Urothelium cell line (cell line): ENCODE data around the gene SERPINA6.
"Not testable (repeated sequence)": the region's sequence is repeated elsewhere in the genome, so short reads cannot be mapped to it uniquely, and the experiment has no call there.

Experiments used
- DNase-seq: peaks from one replicate; pipeline ENCODE4 v3.0.0; 2011; ENCODE audit warnings: low spot score, mixed read lengths
- FAIRE-seq: peaks from 2 replicates; lab custom pipeline; 2011; peaks lifted over from hg19 to GRCh38; lab: Jason Lieb, UNC

SERPINA6 gene

DNA sequence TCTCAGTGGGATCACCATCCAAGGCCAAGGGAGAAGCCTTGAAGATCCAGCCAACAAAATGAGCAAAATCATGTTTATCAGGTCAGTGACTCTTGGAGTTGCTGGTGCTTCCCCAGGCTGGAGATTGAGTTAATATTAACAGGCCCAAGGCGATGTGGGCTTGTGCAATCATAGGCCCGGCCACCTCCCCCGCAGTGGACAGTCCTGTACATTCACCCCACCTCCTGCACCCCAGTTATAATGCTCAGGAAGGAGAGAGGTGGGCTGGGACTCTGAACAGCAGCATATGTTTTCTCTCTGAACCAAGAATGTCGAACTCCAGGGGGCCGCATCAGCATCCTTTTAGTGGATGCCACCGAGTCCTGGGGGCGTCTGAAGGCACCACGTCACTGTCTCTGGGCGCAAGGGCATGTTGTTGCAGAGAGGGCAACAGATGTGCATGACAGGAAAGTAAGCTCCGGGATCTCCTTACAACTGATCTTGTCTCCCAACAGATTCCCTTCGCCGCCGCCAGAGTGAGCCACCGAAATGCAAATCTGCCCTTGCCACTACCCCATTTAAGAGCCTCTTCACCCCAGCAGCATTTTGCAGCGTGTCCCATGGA lies 32.2 kb upstream of the SERPINA6 start:
- FAIRE-seq (no peak), DNase-seq (no peak)

DNA sequence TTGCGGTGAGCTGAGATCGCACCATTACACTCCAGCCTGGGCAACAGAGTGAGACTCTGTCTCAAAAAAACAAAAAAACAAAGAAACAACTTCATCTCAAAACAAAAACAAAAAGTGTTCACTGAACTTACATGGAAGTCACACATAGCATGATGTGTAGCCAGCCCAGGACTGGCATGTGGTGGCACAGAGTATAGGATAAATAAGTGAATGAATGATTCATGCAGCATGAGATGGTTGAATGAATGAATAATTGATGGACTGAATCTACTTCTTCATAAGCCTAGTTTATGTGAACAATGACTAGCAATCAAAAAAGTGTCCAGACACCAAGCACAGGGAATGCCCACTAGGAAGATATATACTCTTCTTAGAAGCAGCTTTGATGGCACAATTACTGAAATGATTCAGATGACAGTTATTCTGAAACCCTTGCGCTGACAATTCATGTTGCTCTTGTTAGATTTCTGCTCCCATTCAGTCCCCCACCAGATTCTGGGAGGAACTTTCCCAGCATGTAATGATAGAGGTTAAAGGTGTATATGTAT lies 31.6 kb upstream of the SERPINA6 start:
- FAIRE-seq (no peak), DNase-seq (no peak)

DNA sequence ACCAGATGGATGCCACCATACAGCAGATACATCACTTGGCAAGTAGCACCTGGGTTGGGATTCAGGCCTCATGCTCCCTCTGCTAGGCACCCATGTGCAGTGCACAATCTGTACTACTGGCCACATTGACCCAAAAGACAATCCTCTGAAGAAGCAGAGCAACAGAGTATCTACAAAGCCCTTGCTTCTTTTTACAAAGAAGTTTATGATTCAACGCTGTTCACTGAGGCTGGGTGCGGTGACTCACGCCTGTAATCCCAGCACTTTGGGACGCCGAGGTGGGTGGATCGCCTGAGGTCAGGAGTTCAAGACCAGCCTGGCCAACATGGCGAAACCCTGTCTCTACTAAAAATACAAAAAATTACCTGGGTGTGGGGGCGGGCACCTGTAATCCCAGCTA lies 31.1 kb upstream of the SERPINA6 start:
- not testable (repeated sequence) for FAIRE-seq, DNase-seq

- DNase-seq (no peak), FAIRE-seq (no peak)
Measured at GRCh38 chr14:94349276-94349675, 26.1 kb upstream of the SERPINA6 start.

- no peak for DNase-seq
- FAIRE-seq: no peak
Measured at GRCh38 chr14:94348836-94349235, 25.7 kb upstream of the SERPINA6 start.

- FAIRE-seq (no peak), DNase-seq (no peak)
Measured at GRCh38 chr14:94346841-94347240, 23.7 kb upstream of the SERPINA6 start.

- not testable (repeated sequence) for FAIRE-seq, DNase-seq
Measured at GRCh38 chr14:94346065-94346786, 23.1 kb upstream of the SERPINA6 start.

- FAIRE-seq: no peak
- peak; percentile 77 for DNase-seq
Measured at GRCh38 chr14:94345344-94346064, 22.4 kb upstream of the SERPINA6 start.

DNA sequence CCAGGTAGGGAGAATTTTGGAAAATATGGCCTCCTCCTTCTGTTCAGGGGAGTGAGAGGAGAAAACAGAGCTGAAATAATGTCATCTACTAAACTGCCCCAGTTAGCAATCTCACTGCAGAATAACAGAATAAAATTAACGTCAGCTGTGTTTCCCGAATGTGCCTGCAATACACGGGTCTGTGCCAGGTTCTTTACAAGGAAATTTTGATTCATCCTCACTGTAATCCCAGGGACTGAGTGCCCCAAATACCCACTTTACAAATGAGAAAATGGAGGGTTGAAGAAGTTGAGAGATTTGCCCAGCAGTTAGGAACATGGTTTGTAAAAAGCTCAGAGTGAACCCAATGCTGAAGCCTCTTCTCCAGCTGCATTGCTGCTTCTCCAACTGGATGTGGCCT lies 21.3 kb upstream of the SERPINA6 start:
- DNase-seq (no peak), FAIRE-seq (no peak)

GRCh38 chr14:94343238-94344005 lies 20.3 kb upstream of the SERPINA6 start:
- FAIRE-seq (no peak), DNase-seq (no peak)

DNA sequence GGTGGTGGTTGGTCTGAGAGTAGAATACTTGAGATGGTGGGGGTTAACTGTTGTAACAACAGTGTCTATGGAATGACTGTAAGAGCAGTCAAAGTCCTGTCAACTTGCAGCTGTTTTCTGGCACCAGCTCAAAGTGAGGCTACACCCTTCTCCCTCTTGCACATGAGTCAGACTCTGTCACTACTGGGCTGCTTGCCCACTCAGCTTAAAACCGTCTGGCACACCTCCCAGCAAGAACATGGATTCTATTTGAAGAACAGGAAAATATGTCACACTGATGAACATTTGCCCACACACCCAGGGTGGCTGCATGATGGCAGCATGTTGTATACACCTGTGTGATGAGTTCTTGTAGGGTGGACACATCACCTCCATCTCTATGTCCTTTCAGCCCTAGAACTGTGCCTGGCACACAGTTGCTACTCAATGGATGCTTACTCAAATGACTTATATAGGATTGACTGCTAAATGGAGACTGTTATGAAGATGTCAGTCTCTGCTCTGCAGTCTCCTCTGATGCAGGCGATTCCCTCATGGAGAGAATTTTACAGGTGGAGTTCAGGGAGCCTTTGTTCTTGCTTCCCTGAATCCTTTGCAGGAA lies 19.3 kb upstream of the SERPINA6 start:
- FAIRE-seq: no peak
- peak; percentile 82 for DNase-seq

DNA sequence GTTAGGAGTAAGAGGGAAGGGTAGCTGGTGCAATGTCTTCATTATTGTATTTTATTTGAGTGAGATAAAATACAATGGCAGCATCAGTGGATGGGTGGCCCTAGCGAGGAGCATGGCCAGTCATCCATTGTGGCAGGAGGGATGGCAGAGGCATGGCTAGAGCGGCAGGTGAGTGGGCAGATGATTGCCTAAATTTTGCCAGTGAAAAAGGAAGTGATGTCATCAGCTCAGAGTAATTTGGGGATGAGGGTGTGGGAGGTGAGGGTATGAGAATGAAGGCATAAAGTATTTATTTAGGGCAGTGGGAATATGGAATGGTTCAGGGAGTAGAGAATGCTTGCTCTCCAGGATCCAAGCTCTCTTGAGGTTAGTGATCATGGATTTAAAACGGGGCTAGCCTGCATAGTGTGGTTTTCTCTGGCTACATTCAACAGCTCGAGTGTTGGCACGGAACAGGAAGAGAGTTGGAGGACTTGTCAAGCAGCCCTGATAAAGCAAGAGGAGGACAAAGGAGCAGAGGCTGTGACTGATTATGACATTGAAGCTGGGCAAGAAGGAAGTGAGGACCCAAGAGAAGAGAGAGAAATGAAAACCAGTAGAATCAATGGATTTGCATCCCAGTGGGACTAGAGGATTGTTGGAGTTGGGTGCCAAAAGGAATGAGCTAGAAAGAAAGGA lies 18.7 kb upstream of the SERPINA6 start:
- DNase-seq (no peak), FAIRE-seq (no peak)

DNA sequence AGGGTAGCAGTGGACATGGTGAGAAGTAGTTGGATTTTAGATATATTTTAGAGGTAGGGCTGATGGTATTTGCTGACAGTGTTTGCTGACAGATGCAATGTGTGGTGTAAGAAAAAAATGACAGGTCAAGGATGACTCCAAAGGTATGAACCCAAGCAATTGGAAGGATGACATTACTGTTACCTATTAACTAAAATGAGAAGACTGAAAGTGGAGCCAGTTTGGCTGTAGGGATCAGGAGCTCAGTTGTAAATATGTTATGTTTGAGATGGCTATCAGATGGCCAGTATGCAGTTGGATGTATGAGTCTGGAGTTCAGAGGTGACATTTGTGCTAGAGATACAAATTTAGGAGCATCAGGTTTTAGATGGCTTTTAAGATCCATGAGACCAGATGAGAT lies 17.4 kb upstream of the SERPINA6 start:
- no peak for DNase-seq
- FAIRE-seq: no peak

GRCh38 chr14:94338023-94338422 lies 14.9 kb upstream of the SERPINA6 start:
- FAIRE-seq: no peak
- no peak for DNase-seq

DNA sequence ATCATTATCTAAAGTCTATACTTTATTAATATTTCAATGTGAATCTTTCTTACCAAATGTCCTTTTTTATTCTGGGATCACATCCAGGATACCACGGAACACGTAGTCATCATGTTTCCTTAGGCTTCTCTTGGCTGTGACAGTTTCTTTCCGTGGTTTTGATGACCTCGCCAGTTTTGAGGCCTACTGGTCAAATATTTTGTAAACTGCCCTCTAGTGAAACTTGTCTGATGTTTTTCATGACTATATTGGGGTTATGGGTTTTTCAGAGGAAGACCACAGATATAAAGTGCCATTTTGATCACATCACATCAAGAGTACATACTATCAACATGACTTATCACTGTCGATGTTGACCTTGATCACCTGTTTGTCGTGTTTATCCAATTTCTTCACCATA lies 14.1 kb upstream of the SERPINA6 start:
- DNase-seq: no peak

GRCh38 chr14:94334872-94335271 lies 11.7 kb upstream of the SERPINA6 start:
- DNase-seq (no peak), FAIRE-seq (no peak)

More for the DNA sequence above, 14.1 kb upstream of the SERPINA6 start:
- FAIRE-seq: no peak

DNA sequence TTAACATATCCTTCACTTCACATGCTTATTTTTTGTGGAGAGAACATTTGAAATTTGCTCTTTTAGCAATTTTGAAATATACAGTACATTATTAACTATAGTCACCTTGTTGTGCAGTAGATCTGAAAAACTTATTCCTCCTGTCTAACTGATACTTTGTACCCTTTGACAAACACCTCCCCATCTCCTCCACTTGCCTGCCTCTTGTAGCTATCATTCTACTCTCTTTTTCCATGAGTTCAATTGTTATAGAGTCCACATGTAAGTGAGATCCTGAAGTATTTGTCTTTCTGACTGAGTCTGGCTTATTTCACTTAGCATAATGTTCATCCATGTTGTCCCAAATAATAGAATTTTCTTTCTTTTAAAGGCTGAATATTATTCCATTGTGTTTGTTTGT lies 9.5 kb upstream of the SERPINA6 start:
- no peak for DNase-seq
- FAIRE-seq: no peak

DNA sequence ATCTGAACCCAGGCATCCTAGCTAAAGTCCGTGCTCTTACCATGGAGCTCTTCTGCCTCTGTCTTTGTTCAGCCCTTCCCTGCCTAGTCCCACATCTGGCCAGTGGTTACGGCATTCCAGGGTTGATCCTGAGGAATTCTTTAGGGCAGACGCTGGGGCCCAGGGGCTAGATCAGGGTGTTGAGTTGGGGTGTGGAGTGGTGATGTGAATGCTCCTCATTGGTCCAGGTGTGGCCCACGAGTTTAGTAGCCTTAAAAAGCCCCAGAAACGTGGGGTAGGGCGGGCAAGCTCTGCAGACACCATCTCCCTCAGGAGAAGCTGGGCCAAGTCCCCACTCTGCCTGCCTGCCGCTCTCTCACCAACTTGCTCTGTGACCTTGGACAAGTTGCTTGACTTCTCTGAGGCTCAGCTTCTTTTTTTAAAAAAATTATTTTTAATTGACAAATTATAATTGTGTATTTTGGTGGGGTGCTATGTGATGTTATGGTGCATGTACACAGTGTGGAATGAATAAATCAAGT lies 9.0 kb upstream of the SERPINA6 start:
- no peak for FAIRE-seq
- DNase-seq: no peak

DNA sequence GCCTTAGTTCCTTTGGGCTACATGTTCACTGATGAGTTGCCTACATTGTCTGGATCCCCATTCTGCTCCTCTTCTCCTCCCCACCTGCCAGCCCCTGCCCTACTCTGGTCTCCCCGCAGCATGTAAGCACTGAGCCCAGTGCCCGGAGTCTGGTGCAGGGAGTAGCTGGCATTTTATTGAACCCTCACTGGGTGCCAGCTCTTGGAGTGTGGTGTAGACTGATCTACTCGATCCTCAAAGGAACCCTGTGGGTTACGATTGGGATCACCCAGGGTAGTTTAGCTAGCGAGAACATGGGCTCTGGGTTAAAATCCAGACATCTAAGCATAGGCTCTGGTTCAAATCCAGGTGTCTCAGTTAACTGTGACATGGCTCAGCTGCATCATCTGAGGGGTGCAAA lies 8.3 kb upstream of the SERPINA6 start:
- DNase-seq: no peak
- FAIRE-seq: no peak

DNA sequence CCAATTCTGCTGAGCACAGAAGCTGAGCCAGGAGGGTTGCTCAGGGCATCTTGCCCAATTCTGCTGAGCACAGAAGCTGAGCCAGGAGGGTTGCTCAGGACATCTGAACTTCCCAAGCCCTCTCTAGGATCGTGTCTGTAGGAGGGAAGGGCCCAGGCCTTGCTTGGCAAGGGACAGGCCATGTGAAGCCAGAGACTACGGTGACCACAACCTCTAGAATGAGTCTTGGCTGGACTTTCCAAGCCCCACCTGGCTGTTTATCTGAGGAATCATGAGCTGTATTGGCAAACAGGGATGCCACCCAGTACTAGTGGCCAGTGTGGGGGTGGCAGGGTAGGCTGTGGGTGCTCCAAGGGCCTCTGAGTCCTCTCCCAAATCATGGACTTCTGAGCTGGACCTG lies 7.7 kb upstream of the SERPINA6 start:
- FAIRE-seq (no peak), DNase-seq (no peak)
